ENCODE data around the gene ASZ1.

Gene ASZ1

GRCh38 chr7:117393781-117394180 is 33.5 kb downstream of the ASZ1 start:
- H3K4me3 ChIP-seq (ENCODE audit: low read depth in 1 of 2, low read length in 2 of 2), result no peak overlapping the region
- H3K9me3 ChIP-seq (ENCODE audit: insufficient read depth, low read length, severe bottlenecking), result no peaks in the 10 kb centered on the region
- DNase-seq (no peak), ATAC-seq (ENCODE audit: insufficient read depth, low read depth) (no peak)
- H3K4me2 ChIP-seq (ENCODE audit: insufficient read depth, low read length), result no peak overlapping the region
- no peak overlapping the region for H2AFZ ChIP-seq (ENCODE audit: low read depth, low read length)
- no peaks in the 10 kb centered on the region for H3K27me3 ChIP-seq (ENCODE audit: insufficient read depth, low read length, poor library complexity)
- H3K9ac ChIP-seq (ENCODE audit: low read depth, low read length), result no peak overlapping the region
- no peaks in the 10 kb centered on the region for H3K4me1 ChIP-seq (ENCODE audit: insufficient read depth, low read length)
- no peak overlapping the region for H3K27ac ChIP-seq (ENCODE audit: low read length)
- no peaks in the 10 kb centered on the region for H4K20me1 ChIP-seq (ENCODE audit: insufficient read depth, low read length)
- H3K79me2 ChIP-seq (ENCODE audit: insufficient read depth, low read length), result no peaks in the 10 kb centered on the region
- no peak for TF ChIP-seq EZH2 (IDR thresholded peaks at IDR 0.05; ENCODE audit: borderline replicate concordance, low read depth, low read length, severe bottlenecking)
- TF ChIP-seq, protein P1, sequence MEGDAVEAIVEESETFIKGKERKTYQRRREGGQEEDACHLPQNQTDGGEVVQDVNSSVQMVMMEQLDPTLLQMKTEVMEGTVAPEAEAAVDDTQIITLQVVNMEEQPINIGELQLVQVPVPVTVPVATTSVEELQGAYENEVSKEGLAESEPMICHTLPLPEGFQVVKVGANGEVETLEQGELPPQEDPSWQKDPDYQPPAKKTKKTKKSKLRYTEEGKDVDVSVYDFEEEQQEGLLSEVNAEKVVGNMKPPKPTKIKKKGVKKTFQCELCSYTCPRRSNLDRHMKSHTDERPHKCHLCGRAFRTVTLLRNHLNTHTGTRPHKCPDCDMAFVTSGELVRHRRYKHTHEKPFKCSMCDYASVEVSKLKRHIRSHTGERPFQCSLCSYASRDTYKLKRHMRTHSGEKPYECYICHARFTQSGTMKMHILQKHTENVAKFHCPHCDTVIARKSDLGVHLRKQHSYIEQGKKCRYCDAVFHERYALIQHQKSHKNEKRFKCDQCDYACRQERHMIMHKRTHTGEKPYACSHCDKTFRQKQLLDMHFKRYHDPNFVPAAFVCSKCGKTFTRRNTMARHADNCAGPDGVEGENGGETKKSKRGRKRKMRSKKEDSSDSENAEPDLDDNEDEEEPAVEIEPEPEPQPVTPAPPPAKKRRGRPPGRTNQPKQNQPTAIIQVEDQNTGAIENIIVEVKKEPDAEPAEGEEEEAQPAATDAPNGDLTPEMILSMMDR (IDR thresholded peaks at IDR 0.05; ENCODE audit: borderline replicate concordance, extremely low read depth, low read length, poor library complexity, severe bottlenecking), result no peak
- H3K36me3 ChIP-seq (ENCODE audit: insufficient read depth, low read length), result no peaks in the 10 kb centered on the region

GRCh38 chr7:117389871-117390270 is 37.4 kb downstream of the ASZ1 start:
- Histone ChIP-seq H3K9me3 (ENCODE audit: insufficient read depth, low read length, severe bottlenecking) (peaks cover 3% of the 10 kb centered on the region), H2AFZ (ENCODE audit: low read depth, low read length) (no peak overlapping the region), H3K4me1 (ENCODE audit: insufficient read depth, low read length) (peaks cover 4% of the 10 kb centered on the region; the same call in 1 of the 2 replicates), H4K20me1 (ENCODE audit: insufficient read depth, low read length) (no peaks in the 10 kb centered on the region), H3K36me3 (ENCODE audit: insufficient read depth, low read length) (no peaks in the 10 kb centered on the region), H3K4me2 (ENCODE audit: insufficient read depth, low read length) (no peak overlapping the region), H3K27me3 (ENCODE audit: insufficient read depth, low read length, poor library complexity) (no peaks in the 10 kb centered on the region), H3K27ac (ENCODE audit: low read length) (no peak overlapping the region), H3K9ac (ENCODE audit: low read depth, low read length) (no peak overlapping the region), H3K79me2 (ENCODE audit: insufficient read depth, low read length) (no peaks in the 10 kb centered on the region), H3K4me3 (ENCODE audit: low read depth in 1 of 2, low read length in 2 of 2) (no peak overlapping the region)
- ATAC-seq (ENCODE audit: insufficient read depth, low read depth) (no peak), DNase-seq (no peak)
- TF ChIP-seq EZH2 (IDR thresholded peaks at IDR 0.05; ENCODE audit: borderline replicate concordance, low read depth, low read length, severe bottlenecking), result no peak
- TF ChIP-seq, protein P1 (IDR thresholded peaks at IDR 0.05; ENCODE audit: borderline replicate concordance, extremely low read depth, low read length, poor library complexity, severe bottlenecking), result no peak

- Histone ChIP-seq H3K9ac (ENCODE audit: low read depth, low read length) (no peak overlapping the region), H3K9me3 (ENCODE audit: insufficient read depth, low read length, severe bottlenecking) (peaks cover 3% of the 10 kb centered on the region), H3K36me3 (ENCODE audit: insufficient read depth, low read length) (no peaks in the 10 kb centered on the region), H3K27ac (ENCODE audit: low read length) (no peak overlapping the region), H3K27me3 (ENCODE audit: insufficient read depth, low read length, poor library complexity) (no peaks in the 10 kb centered on the region), H3K4me1 (ENCODE audit: insufficient read depth, low read length) (peaks cover 8% of the 10 kb centered on the region; the same call in 1 of the 2 replicates), H4K20me1 (ENCODE audit: insufficient read depth, low read length) (no peaks in the 10 kb centered on the region), H3K4me2 (ENCODE audit: insufficient read depth, low read length) (no peak overlapping the region), H2AFZ (ENCODE audit: low read depth, low read length) (no peak overlapping the region), H3K4me3 (ENCODE audit: low read depth in 1 of 2, low read length in 2 of 2) (no peak overlapping the region), H3K79me2 (ENCODE audit: insufficient read depth, low read length) (no peaks in the 10 kb centered on the region)
- DNase-seq (no peak), ATAC-seq (ENCODE audit: insufficient read depth, low read depth) (no peak)
- no peak for TF ChIP-seq EZH2 (IDR thresholded peaks at IDR 0.05; ENCODE audit: borderline replicate concordance, low read depth, low read length, severe bottlenecking)
- TF ChIP-seq, protein P1 (IDR thresholded peaks at IDR 0.05; ENCODE audit: borderline replicate concordance, extremely low read depth, low read length, poor library complexity, severe bottlenecking), result no peak
These were observed 41.1 kb downstream of the ASZ1 start for GRCh38 chr7:117386110-117386706.

Measured in DND-41 (cell line).